GM06990 (cell line): ENCODE data around the gene SUB1.
"Not testable (repeated sequence)": the region's sequence is repeated elsewhere in the genome, so short reads cannot be mapped to it uniquely, and the experiment has no call there.

Experiments used
- DNase-seq: peaks from one replicate; pipeline ENCODE4 v3.0.0-alpha.2; 2011; ENCODE audit not compliant: insufficient read length; ENCODE audit errors: extremely low read depth
- H3K27me3 ChIP-seq: replicated peaks from 2 replicates; pipeline ENCODE4 v1.6.0; 2011; ENCODE audit warnings: low read length; ENCODE audit not compliant: control insufficient read depth, insufficient read depth
- H3K36me3 ChIP-seq: 2 replicates; pipeline ENCODE4 v1.5.1; 2011; ENCODE audit warnings: low read length; ENCODE audit not compliant: control insufficient read depth, insufficient read depth
- H3K4me3 ChIP-seq: replicated peaks from 2 replicates; pipeline ENCODE4 v1.5.1; 2011; ENCODE audit warnings: low read depth, mild to moderate bottlenecking, control low read depth, low read length
- TF ChIP-seq, protein P1 (sequence below): IDR thresholded peaks from 2 replicates; pipeline ENCODE4 v1.5.1; 2011; ENCODE audit warnings: low read length, control low read depth, mild to moderate bottlenecking, inconsistent platforms; ENCODE audit not compliant: insufficient read depth, poor library complexity, severe bottlenecking

Gene SUB1

DNA sequence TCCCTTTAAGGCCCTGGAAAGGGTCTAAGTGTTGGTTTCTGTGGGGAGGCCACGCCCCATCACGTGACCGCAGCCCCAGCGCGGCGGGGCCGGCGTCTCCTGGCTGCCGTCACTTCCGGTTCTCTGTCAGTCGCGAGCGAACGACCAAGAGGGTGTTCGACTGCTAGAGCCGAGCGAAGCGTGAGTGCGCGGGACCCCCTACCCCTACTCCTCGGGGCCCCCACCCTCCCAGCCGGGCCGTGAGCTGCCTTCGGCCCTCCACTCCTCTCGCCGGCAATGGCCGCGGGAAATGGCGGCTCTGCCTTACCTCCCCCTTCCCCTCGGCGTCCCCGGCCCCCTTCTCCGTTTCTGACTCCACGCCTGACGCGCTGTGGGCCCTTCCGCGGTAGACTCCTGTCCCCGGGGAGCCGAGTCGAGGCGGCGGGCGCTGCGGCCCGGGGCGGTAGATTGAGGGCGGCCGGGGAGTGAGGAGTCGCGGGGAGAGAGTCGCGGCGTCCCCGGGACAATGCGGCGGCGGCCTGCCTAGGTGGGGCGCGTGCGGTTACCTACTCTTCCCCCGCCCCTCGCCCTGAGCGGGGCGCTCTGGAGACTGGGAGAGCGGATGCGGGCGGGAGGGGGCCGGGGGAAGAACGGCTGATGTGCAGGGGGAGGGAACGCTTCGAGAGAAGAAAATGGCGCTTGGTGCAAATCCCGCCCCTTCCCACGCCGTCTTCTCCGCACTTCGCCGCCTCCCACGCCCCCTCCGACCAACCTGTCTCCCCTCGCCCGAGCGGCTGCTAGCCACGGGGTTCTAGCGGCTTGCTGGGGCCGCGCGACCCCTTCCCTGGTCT, at the start of gene SUB1:
TSS of gene SUB1 (plus strand) at position 112 of the 830 bp plus-strand sequence. CDS start 2,956 bp downstream, outside the sequence.
- peak; percentile 95 for DNase-seq
- TF ChIP-seq, protein P1, sequence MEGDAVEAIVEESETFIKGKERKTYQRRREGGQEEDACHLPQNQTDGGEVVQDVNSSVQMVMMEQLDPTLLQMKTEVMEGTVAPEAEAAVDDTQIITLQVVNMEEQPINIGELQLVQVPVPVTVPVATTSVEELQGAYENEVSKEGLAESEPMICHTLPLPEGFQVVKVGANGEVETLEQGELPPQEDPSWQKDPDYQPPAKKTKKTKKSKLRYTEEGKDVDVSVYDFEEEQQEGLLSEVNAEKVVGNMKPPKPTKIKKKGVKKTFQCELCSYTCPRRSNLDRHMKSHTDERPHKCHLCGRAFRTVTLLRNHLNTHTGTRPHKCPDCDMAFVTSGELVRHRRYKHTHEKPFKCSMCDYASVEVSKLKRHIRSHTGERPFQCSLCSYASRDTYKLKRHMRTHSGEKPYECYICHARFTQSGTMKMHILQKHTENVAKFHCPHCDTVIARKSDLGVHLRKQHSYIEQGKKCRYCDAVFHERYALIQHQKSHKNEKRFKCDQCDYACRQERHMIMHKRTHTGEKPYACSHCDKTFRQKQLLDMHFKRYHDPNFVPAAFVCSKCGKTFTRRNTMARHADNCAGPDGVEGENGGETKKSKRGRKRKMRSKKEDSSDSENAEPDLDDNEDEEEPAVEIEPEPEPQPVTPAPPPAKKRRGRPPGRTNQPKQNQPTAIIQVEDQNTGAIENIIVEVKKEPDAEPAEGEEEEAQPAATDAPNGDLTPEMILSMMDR = no peak
- Histone ChIP-seq H3K27me3 (no peaks in the 10 kb centered on the region), H3K4me3 (peak within 1 kb of the TSS; percentile 96), H3K36me3 (no peaks in the 10 kb centered on the region; the same call in 1 of the 2 replicates)

GRCh38 chr5:32536246-32536645, 49.1 kb upstream of the SUB1 start:
- DNase-seq = no peak
- Histone ChIP-seq H3K36me3 (no peaks in the 10 kb centered on the region; the same call in 1 of the 2 replicates), H3K27me3 (no peaks in the 10 kb centered on the region), H3K4me3 (no peak overlapping the region)
- TF ChIP-seq, protein P1 = no peak

- H3K27me3 ChIP-seq, H3K36me3 ChIP-seq: not testable (repeated sequence)
- H3K4me3 ChIP-seq = peak overlapping the region; percentile 17
- DNase-seq = peak; percentile 67
Observed at GRCh38 chr5:32537437-32538029, 47.8 kb upstream of the SUB1 start.

GRCh38 chr5:32538031-32538547, 47.3 kb upstream of the SUB1 start:
- H3K36me3 ChIP-seq = no peaks in the 10 kb centered on the region; the same call in 1 of the 2 replicates
- H3K4me3 ChIP-seq = no peak overlapping the region
- TF ChIP-seq, protein P1 = no peak
- no peaks in the 10 kb centered on the region for H3K27me3 ChIP-seq
- peak; percentile 89 for DNase-seq

GRCh38 chr5:32539981-32540845, 45.1 kb upstream of the SUB1 start:
- Histone ChIP-seq H3K4me3 (no peak overlapping the region), H3K27me3 (no peaks in the 10 kb centered on the region), H3K36me3 (no peaks in the 10 kb centered on the region; the same call in 1 of the 2 replicates)
- peak; percentile 59 for DNase-seq
- TF ChIP-seq, protein P1 = no peak
